ENCODE results near the gene PCBP4.

- TF ChIP-seq CTCF (IDR thresholded peaks at IDR 0.05) (no peak), POLR2A (IDR thresholded peaks at IDR 0.05) (no peak)
Measured at GRCh38 chr3:52004906-52005395, 37.7 kb upstream of the PCBP4 start.
